PC-3 (cell line): ENCODE data around the gene TLCD2. TPM values are rescaled to one million over a fixed set of nuclear protein-coding genes. Genes with fewer than 3 reads are reported as not detected.
A peak's percentile ranks its signal among the peaks of the same experiment; 100 is the strongest.
"Not testable (repeated sequence)": the region's sequence is repeated elsewhere in the genome, so short reads cannot be mapped to it uniquely, and the experiment has no call there.

Experiments
- ATAC-seq: fragments of 200-7000 bp; cut with Tn5 transposase; 2 replicates; pipeline ENCODE4 v1.9.1; 2020; ENCODE audit warnings: mild to moderate bottlenecking, moderate library complexity
- BruUV-seq: library from RNA; stranded (reverse); fragments of 400-500 nt; replicated peaks from 2 replicates; lab custom pipeline; 2021; lab: Mats Ljungman, UMichigan
- CTCF ChIA-PET: fragments of 300-600 bp; sonication (Branson Sonifier 250); formaldehyde crosslinking; loops from one replicate; lab custom pipeline; 2022; ENCODE audit warnings: antibody characterized with exemption; lab: Charles Lee
- POLR2A ChIA-PET: fragments of 300-600 bp; sonication (Branson Sonifier 250); formaldehyde crosslinking; loops from one replicate; lab custom pipeline; 2022; ENCODE audit warnings: antibody characterized with exemption; ENCODE audit not compliant: unreplicated experiment; lab: Charles Lee
- DNase-seq: peaks from one replicate; pipeline ENCODE4 v3.0.0-alpha.2; 2015
- H2AFZ ChIP-seq: fragments of 300-600 bp; sonication (generic); 2 replicates; pipeline ENCODE4 v1.6.0; 2016; ENCODE audit warnings: antibody characterized with exemption, low read length
- H3F3A ChIP-seq: fragments of 300-600 bp; sonication (generic); one replicate; pipeline ENCODE4 v1.6.0; 2017; ENCODE audit warnings: antibody characterized with exemption, low read length, control low read depth, mild to moderate bottlenecking; ENCODE audit not compliant: unreplicated experiment
- H3K27ac ChIP-seq: fragments of 300-600 bp; sonication (generic); 2 replicates; pipeline ENCODE4 v1.5.1; 2016; ENCODE audit warnings: mild to moderate bottlenecking, low read length
- H3K27me3 ChIP-seq: fragments of 300-600 bp; sonication (generic); 2 replicates; pipeline ENCODE4 v1.6.1; 2016; ENCODE audit warnings: low read length, mixed read lengths
- H3K36me3 ChIP-seq: fragments of 300-600 bp; sonication (generic); 2 replicates; pipeline ENCODE4 v1.6.1; 2016; ENCODE audit warnings: low read depth, mixed run types, low read length, mixed read lengths
- H3K4me1 ChIP-seq: fragments of 300-600 bp; sonication (generic); 2 replicates; pipeline ENCODE4 v1.5.1; 2016; ENCODE audit warnings: low read length; ENCODE audit not compliant: insufficient read depth
- H3K4me2 ChIP-seq: fragments of 300-600 bp; sonication (generic); 2 replicates; pipeline ENCODE4 v1.6.0; 2016; ENCODE audit warnings: low read length
- H3K4me3 ChIP-seq: fragments of 300-600 bp; sonication (generic); 2 replicates; pipeline ENCODE4 v1.5.1; 2016; ENCODE audit warnings: mild to moderate bottlenecking, low read length, mixed read lengths
- H3K79me2 ChIP-seq: fragments of 300-600 bp; sonication (generic); 2 replicates; pipeline ENCODE4 v1.6.1; 2017; ENCODE audit warnings: low read length, mixed read lengths
- H3K9ac ChIP-seq: fragments of 300-600 bp; sonication (generic); 2 replicates; pipeline ENCODE4 v1.6.0; 2016; ENCODE audit warnings: mild to moderate bottlenecking, low read length
- H3K9me2 ChIP-seq: fragments of 300-600 bp; sonication (generic); replicated peaks from 2 replicates; pipeline ENCODE4 v1.6.1; 2016; ENCODE audit warnings: mixed run types, low read length, mixed read lengths
- H3K9me3 ChIP-seq: fragments of 300-600 bp; sonication (generic); 2 replicates; pipeline ENCODE4 v1.6.1; 2016; ENCODE audit warnings: low read length, mixed read lengths
- H4K20me1 ChIP-seq: fragments of 300-600 bp; sonication (generic); 2 replicates; pipeline ENCODE4 v1.6.1; 2016; ENCODE audit warnings: low read length, mixed read lengths
- EZH2 ChIP-seq: fragments of 300-600 bp; sonication (generic); IDR thresholded peaks from one replicate; pipeline ENCODE4 v1.6.1; 2017; ENCODE audit warnings: antibody characterized with exemption, mild to moderate bottlenecking, low read length; ENCODE audit not compliant: unreplicated experiment
- EZH2phosphoT487 ChIP-seq: fragments of 300-600 bp; sonication (generic); IDR thresholded peaks from 2 replicates; pipeline ENCODE4 v1.6.1; 2018; ENCODE audit warnings: mild to moderate bottlenecking, antibody characterized with exemption, low read length, borderline replicate concordance
- intact Hi-C: fragments of 100-400 bp; cut with micrococcal nuclease; formaldehyde crosslinking; loops from 2 replicates; pipeline ENCODE4 v1.9.0; 2023
- total RNA-seq: library from RNA; depleted of rRNA; stranded (reverse); fragments of >200 nt; gene quantifications from 2 replicates; pipeline ENCODE4 v1.2.3, GENCODE V29; 2014
- TF ChIP-seq, protein P1 (sequence below): fragments of 300-600 bp; sonication (generic); conservative IDR thresholded peaks from 2 replicates; pipeline ENCODE4 v1.5.1; 2017; ENCODE audit warnings: antibody characterized with exemption, low read depth, mild to moderate bottlenecking, low read length

Gene TLCD2
- total RNA-seq, 1 experiment from 2014 or later: 0.77 TPM

GRCh38 chr17:1690544-1691221, 19.5 kb downstream of the TLCD2 start:
- Histone ChIP-seq H3K36me3 (no peaks in the 10 kb centered on the region), H3K4me3 (no peak overlapping the region), H2AFZ (no peak overlapping the region), H3K79me2 (no peaks in the 10 kb centered on the region), H3K9me3 (no peaks in the 10 kb centered on the region), H3F3A (no peaks in the 10 kb centered on the region), H3K27me3 (no peaks in the 10 kb centered on the region), H3K9ac (no peak overlapping the region), H3K4me2 (no peak overlapping the region), H4K20me1 (no peaks in the 10 kb centered on the region), H3K4me1 (no peaks in the 10 kb centered on the region), H3K27ac (no peak overlapping the region), H3K9me2 (no peaks in the 10 kb centered on the region)
- intact Hi-C loops: no loop called here
- ChIA-PET POLR2A (no interaction called here), CTCF (no interaction called here)
- BruUV-seq: no TSS peak
- ATAC-seq (no peak), DNase-seq (no peak)
- TF ChIP-seq EZH2phosphoT487: no peak
- TF ChIP-seq, protein P1, sequence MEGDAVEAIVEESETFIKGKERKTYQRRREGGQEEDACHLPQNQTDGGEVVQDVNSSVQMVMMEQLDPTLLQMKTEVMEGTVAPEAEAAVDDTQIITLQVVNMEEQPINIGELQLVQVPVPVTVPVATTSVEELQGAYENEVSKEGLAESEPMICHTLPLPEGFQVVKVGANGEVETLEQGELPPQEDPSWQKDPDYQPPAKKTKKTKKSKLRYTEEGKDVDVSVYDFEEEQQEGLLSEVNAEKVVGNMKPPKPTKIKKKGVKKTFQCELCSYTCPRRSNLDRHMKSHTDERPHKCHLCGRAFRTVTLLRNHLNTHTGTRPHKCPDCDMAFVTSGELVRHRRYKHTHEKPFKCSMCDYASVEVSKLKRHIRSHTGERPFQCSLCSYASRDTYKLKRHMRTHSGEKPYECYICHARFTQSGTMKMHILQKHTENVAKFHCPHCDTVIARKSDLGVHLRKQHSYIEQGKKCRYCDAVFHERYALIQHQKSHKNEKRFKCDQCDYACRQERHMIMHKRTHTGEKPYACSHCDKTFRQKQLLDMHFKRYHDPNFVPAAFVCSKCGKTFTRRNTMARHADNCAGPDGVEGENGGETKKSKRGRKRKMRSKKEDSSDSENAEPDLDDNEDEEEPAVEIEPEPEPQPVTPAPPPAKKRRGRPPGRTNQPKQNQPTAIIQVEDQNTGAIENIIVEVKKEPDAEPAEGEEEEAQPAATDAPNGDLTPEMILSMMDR: no peak
- no peak for TF ChIP-seq EZH2

DNA sequence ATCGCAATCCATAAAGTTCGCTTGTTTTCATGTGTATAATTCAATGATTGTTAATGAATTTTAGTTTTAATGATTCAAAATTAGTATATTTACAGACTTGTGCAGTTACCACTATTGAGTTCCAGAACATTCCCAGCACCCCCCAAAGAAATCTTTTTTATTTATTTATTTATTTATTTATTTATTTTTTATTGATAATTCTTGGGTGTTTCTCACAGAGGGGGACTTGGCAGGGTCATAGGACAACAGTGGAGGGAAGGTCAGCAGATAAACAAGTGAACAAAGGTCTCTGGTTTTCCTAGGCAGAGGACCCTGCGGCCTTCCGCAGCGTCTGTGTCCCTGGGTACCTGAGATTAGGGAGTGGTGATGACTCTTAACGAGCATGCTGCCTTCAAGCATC, 21.8 kb downstream of the TLCD2 start:
- H3K79me2 ChIP-seq: peaks cover 12% of the 10 kb centered on the region
- POLR2A ChIA-PET, H3K36me3 ChIP-seq, H3K4me3 ChIP-seq, H3K4me2 ChIP-seq, H3K27me3 ChIP-seq, intact Hi-C loops, H4K20me1 ChIP-seq, H2AFZ ChIP-seq, H3K9ac ChIP-seq, H3K9me2 ChIP-seq, H3K9me3 ChIP-seq, H3F3A ChIP-seq, H3K27ac ChIP-seq, H3K4me1 ChIP-seq, DNase-seq, BruUV-seq, CTCF ChIA-PET, ATAC-seq: not testable (repeated sequence)

GRCh38 chr17:1686086-1686485, 24.1 kb downstream of the TLCD2 start:
- intact Hi-C loops: no loop called here
- Histone ChIP-seq H3K27ac (no peak overlapping the region), H3K9ac (no peak overlapping the region), H3F3A (no peaks in the 10 kb centered on the region), H3K4me2 (no peak overlapping the region), H3K9me2 (no peaks in the 10 kb centered on the region), H4K20me1 (peaks cover 11% of the 10 kb centered on the region), H3K79me2 (peaks cover 34% of the 10 kb centered on the region), H3K9me3 (no peaks in the 10 kb centered on the region), H3K4me3 (no peak overlapping the region), H3K4me1 (peaks cover 6% of the 10 kb centered on the region), H3K27me3 (no peaks in the 10 kb centered on the region), H2AFZ (no peak overlapping the region), H3K36me3 (peaks cover 21% of the 10 kb centered on the region)
- POLR2A ChIA-PET: no interaction called here
- DNase-seq: peak; percentile 40
- no peak for ATAC-seq
- CTCF ChIA-PET: no interaction called here
- no TSS peak for BruUV-seq
- no peak for TF ChIP-seq EZH2
- TF ChIP-seq EZH2phosphoT487: no peak
- TF ChIP-seq, protein P1: no peak
